HG02938 (cell line): ENCODE data around the gene P2RY8.
A peak's percentile ranks its signal among the peaks of the same experiment; 100 is the strongest.
"Not testable (repeated sequence)": the region's sequence is repeated elsewhere in the genome, so short reads cannot be mapped to it uniquely, and the experiment has no call there.

ENCODE experiments used
- ATAC-seq: cut with Tn5 transposase; IDR thresholded peaks from one replicate; pipeline ENCODE4 v1.9.1; 2021; ENCODE audit warnings: mild to moderate bottlenecking, moderate library complexity; ENCODE audit not compliant: unreplicated experiment

The P2RY8 gene

DNA sequence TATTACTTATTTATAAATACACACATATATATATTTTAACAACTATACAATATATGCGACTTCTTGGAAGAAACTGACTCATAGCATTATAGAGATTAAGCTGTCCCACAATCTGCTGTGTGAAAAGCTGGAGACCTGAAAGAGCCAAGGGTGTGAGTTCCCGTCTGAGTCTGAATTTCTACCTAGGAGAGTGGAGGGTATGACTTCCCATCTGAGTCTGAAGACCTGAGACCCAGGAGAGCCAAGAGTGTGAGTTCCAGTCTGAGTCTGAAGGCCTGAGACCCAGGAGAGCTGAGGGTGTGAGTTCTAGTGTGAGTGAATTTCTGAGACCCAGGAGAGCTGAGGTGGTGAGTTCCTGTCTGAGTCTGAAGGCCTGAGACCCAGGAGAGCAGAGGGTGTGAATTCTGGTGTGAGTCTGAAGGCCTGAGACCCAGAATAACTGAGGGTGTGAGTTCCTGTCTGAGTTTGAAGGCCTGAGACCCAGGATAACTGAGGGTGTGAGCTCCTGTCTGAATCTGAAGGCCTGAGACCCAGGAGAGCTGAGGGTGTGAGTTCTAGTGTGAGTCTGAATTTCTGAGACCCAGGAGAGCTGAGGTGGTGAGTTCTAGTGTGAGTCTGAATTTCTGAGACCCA, 8.9 kb upstream of the P2RY8 start:
- ATAC-seq = no peak

- ATAC-seq = no peak
Observed at GRCh38 chrX:1542994-1543725, 6.2 kb upstream of the P2RY8 start.

GRCh38 chrX:1539146-1539545, 2.2 kb upstream of the P2RY8 start:
- ATAC-seq = not testable (repeated sequence)

GRCh38 chrX:1537716-1538090, 718 bp upstream of the P2RY8 start:
- ATAC-seq = not testable (repeated sequence)

DNA sequence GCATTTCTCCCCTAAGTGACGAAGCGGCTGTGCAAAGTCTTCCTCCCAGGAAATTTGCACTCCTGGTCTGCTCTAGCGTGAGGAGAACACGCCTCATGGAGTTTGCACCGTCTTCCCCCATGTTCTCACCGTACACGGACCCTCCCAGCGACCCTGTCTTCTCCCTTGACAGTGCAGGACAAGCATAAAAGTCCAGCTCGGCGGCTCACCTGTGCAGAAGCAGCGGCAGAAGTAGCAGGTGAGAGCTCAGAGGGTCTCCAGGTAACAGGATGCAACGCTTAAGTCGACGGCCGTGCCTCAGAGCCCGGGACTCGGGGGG, 314 bp downstream of the P2RY8 start:
- ATAC-seq = peak; percentile 1

GRCh38 chrX:1535241-1536041, 1.5 kb downstream of the P2RY8 start:
- ATAC-seq = no peak

DNA sequence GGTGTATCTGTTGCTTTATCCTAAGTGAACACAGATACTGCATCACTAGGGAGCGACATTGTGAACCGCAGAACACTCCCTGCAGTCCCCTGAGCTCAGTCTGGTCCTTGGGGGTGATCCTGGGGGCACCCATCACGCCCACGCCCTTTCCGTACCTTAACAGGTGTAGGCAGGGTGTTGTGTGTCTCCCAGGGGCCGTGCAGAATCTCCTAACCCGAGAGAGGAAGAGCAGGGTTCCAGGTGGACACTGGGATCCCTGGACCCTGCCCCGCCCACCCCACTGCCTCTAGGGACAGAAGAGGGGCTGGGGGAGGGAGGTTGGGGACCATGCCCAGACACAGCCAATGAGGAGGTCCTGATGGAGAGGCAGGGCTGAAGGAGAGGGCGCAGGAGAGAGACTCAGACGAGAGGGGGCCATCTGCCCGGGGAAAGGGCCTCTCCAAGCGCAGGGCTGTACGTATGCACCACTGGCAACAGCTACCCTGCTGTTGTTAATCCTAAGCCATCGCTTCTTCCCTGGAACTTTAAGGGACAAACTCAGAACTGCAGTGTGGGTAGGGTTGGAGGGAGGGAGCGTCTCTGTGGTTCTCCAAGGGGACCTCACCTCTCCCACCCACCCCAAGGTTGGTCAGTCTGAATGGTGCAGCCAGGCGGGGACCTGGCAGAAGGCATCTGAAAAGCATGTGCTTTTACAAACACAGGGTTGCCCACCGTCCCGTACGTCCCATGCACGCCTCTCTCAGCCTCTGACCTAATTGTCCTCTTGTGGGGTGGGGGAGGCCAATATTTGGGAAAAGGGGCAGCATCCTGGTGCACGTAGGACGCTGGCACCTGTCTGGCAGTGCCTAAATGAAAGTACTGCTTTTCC, 2.5 kb downstream of the P2RY8 start:
- peak; percentile 35 for ATAC-seq

GRCh38 chrX:1533058-1533457, 3.9 kb downstream of the P2RY8 start:
- no peak for ATAC-seq

GRCh38 chrX:1531096-1531890, 5.7 kb downstream of the P2RY8 start:
- ATAC-seq = no peak

DNA sequence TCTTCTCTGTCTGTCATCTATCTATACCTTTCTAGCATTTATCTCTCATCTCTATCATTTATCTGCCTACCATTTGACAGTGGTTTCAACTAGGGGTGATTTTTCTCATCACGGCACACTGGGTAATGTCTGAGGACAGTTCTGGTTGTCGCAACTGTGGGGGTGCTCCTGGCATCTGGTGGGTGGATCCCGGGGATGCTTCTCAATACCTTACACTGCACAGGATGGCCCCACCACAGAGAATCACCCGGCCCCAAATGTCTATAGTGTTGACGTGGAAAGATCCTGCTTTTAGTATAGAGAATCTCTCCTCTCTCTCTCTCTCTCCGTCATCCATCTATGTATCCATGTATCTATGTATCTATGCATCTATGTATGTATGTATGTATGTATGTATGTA, 7.2 kb downstream of the P2RY8 start:
- ATAC-seq = no peak

DNA sequence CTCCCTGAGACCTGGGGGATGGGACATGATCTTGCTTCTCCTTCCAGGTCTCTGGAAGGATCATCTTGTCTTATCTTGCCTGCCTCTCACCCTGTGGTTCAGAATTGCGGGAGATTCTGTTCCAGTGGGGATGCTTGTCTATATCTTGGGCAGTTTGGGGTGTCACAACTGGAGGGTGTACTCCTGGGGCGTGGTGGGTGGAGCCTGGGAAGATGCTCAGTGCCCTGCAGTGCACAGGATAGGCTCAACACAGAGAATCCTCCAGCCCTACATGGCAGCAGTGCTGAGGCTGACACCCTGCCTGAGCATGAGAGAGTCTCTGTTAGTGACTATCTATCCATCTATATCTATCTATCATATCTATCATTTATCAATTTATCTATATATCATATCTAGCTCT, 7.7 kb downstream of the P2RY8 start:
- ATAC-seq = no peak

DNA sequence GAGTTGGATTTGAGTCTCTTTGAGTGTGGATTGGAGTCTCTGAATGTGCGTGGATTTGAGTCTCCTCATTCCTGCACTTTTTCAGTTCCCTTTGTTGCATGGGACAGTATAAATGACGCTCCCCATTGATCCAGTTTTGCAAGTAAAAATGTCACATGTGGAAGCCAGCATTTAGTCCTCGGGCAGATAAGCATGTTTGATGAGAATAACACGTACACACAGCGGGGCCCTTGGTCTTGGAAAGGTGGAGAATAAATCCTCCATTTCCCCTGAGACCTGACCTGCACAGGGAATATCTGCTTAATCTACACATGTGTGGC, 8.1 kb downstream of the P2RY8 start:
- ATAC-seq = no peak

GRCh38 chrX:1528186-1528883, 8.7 kb downstream of the P2RY8 start:
- ATAC-seq = no peak

- no peak for ATAC-seq
Observed at GRCh38 chrX:1527457-1527856, 9.5 kb downstream of the P2RY8 start.

DNA sequence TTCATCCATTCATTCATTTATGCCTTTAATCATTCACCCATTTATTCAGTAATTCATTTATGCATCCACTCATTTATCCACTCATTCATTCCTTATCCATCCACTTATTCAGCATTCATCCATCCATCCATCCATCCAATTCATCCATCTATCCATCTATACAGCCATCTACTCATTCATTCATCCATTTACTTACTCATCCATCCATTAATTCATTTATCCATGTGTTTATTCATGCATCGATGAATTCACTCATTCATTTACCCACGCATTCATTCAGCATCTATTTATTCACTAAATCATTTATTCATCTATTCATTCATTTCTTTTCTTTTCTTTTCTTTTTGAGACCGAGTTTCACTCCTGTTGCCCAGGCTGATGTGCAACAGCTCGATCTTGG, 10.4 kb downstream of the P2RY8 start:
- no peak for ATAC-seq

DNA sequence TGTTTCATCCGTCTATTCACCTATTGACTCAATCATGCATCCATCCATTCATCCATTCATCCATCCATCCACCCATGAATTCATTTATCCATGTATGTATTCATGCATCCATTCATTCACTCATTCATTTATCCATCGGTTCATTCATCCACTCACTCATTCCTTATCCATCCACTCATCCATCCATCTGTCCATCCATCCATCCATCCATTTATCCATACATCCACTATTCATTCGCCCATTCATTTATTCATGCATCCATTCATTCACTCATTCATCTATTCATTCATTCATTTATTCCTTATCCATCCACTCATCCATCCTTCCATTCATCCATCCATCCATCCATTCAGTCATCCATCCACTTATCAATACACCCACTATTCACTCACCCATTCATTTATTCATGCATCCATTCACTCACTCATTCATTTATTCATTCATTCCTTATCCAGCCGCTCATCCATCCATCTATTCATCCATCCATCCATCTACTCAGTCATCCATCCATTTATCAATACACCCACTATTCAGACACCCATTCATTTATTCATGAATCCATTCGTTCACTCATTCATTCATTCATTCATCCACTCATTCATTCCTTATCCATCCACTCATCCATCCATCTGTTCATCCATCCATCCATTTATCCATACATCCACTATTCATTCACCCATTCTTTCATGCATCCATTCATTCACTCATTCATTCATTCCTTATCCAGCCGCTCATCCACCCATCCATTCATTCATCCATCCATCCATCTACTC, 11.2 kb downstream of the P2RY8 start:
- no peak for ATAC-seq

GRCh38 chrX:1524874-1525582, 12.0 kb downstream of the P2RY8 start:
- no peak for ATAC-seq

DNA sequence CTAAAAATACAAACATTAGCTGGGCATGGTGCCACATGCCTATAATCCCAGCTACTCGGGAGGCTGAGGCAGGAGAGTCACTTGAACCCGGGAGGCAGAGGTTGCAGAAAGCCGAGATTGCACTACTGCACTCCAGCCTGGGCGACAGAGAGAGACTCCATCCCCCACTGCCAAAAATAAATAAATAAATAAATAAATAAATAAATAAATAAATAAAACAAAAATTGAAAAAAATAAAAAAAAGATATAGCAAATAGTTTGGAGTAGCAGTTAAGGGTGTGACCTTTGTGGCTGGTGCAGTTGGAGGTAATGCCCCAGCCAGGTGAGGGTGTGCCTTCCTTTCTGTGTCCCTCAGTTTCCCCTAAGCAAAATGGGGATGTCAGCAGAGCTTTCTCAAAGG, 14.1 kb downstream of the P2RY8 start:
- not testable (repeated sequence) for ATAC-seq
